HL-60 (cell line): ENCODE data around the gene MAP3K13.

ENCODE experiments used
- CTCF ChIP-seq: IDR thresholded peaks from one replicate; pipeline ENCODE4 v1.5.1; 2011; ENCODE audit warnings: low read length, control low read depth, inconsistent platforms; ENCODE audit not compliant: insufficient read depth
- POLR2AphosphoS5 ChIP-seq: IDR thresholded peaks from 2 replicates; pipeline ENCODE4 v1.6.1; 2012; ENCODE audit warnings: low read depth
- REST ChIP-seq: IDR thresholded peaks from 2 replicates; pipeline ENCODE4 v1.6.1; 2012; ENCODE audit warnings: low read depth; ENCODE audit not compliant: insufficient replicate concordance
- SPI1 ChIP-seq: IDR thresholded peaks from 2 replicates; pipeline ENCODE4 v1.6.1; 2012; ENCODE audit warnings: low read depth, mild to moderate bottlenecking, borderline replicate concordance

DNA sequence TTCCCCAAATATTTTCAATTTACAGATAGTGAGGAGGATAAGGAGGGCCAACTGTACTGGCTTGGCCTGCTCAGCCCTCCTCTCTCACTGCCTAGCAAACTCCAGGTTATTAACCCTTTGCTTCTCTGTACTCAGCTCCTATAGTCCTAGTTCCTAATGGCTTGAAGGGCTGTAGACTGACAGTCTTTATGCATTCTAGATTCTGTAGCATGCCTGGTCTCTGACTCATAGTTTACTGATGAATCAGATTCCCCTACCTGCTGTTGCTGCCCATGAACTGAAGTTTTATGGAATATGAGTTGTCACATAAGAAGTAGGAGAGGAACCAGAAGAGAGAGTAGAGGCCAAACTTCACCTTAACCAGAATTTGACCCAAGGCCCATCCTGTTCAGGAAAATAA, 27.1 kb upstream of the MAP3K13 start:
- TF ChIP-seq CTCF (no peak), POLR2AphosphoS5 (no peak), SPI1 (no peak), REST (no peak)
